ENCODE measurements around the gene FAM76B.

Gene FAM76B

DNA sequence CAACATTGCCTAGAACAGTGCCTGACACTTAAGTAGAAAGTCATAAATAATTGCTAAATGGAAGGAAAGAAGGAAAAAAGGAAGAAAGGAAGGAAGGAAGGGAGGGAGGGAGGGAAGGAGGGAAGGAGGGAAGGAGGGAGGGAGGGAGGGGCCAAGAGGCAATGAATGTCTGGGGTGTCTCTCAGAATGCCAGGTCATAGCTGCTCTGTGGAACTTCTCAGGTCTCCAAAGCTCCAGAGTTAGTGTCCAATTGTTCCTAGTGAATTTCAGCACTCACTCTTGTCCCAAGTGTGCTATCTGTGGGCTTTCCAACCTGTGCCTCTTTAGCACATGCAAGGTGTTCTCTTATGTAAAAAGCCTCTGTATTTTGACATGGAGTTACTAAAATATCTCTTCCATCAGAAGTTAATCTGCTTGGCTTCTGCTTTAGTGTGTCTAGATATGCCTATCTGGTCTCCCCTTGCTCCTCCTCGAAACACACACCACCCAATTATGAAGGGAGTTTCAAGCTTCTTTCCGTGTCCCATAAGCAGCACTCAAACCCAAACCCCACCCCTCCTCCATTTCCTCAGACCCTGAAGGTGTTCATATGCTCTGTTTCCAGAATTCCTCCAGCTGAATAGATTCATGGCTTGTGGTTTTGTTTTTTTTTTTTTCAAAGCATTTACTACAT lies 56.5 kb downstream of the FAM76B start:
- DNase-seq (ENCODE audit: low read depth in 2 of 2), result no peak

DNA sequence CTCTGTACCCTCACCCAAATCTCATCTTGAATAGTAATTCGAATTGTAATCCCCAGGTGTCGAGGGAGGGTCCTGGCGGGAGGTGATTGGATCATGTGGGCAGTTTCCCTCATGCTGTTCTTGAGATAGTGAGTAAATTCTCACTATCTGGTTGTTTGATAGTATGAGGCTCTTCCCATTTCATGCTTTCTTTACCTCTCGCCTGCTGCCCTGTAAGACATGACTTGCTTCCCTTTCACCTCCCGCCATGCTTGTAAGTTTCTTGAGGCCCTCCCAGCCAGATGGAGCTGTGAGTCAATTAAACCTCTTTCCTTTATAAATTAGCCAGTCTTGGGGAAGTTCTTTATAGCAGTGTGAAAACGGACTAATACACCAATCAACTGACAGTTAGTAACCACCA lies 60.1 kb downstream of the FAM76B start:
- no peak for DNase-seq (ENCODE audit: low read depth in 2 of 2)

DNA sequence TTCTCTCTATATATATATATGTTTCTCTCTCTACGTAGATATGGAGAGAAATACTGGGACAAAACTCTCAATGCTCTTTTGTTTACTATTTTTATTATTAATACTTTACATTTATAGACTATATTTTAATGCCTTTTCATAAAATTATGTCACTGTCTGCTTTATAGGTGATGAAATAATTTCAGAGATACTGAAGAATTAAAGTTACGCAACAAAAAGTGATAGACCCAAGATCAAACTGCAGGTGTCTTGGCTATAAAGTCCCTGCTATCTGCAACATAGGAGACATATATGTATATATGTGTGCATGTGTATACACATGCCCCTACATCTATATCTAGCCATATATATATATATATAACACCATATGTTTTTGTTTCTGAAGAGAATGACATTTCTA lies 60.8 kb downstream of the FAM76B start:
- no peak for DNase-seq (ENCODE audit: low read depth in 2 of 2)

DNA sequence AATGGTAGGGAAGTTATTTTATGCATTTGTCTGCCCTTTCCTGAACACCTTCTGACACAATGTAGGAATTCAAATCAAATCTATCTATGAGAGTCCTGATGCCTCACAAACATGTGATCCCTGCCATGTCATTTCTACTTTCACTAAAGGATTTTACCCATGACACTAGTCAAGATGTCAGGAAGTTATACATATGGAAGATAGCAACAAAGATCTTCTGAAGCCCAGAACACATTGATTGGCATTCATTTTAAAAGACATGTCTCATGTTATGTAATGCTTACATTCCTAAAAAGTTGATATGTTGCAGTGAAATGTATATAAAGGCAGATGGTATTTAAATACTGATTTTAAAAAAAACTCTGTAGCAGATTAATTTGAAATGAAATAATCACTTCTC lies 61.5 kb downstream of the FAM76B start:
- no peak for DNase-seq (ENCODE audit: low read depth in 2 of 2)

DNA sequence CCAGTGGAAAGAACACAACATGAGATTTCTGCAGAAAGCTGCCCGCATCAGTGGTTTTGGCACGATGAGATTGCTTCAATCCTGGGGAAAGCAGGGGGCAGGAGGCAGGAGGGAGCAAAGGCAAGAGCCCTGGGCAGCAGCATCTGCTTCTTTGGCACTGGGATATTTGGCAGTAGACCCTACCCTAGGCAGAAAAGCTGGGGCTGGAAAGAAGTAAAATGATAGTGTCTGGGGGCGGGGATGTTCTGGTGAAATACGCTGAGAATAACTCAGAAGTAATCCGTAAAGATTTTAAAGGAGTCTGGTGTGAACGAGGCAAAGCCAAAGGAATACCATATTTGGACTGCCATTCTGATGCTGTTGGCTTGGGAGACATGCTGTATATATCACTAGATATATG lies 62.0 kb downstream of the FAM76B start:
- DNase-seq (ENCODE audit: low read depth in 2 of 2), result no peak

DNA sequence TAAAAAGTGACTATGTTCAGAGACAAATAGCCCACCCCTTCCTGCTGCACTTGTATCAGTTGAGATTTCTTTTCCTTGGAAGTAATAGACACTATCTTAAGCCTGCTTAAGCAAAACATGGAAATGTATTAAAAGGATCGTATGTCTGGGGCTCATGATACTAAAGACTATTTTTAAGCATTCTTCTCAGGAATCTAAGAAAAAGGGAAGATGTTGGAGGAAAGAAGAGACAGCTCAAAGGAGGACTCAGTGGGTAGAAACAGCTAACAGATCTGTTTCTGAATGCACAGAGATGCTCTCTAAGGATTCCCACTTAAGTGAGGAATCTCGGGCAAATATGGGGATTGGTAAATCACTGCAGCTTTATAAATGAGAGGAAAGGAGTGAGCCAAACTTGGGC lies 62.5 kb downstream of the FAM76B start:
- DNase-seq (ENCODE audit: low read depth in 2 of 2), result no peak

DNA sequence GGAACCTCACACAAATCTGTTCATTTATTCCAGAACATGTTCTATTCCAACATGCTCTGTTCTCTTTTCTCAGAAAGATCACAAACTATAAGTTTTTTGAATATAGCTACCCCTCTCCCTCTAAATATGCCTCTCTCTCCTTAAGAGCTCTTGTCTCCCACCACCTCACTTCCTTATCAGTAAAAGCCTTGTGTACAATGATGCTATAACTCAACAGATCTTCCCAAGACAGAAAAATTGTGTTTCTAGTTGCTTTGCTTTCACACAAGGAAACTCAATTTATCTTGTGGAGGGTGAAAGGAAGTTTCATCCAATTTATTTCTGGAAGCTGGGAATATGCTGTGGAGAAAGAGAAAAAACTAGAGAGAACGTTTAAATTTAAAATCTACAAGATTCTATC lies 64.4 kb downstream of the FAM76B start:
- DNase-seq (ENCODE audit: low read depth in 2 of 2), result no peak

DNA sequence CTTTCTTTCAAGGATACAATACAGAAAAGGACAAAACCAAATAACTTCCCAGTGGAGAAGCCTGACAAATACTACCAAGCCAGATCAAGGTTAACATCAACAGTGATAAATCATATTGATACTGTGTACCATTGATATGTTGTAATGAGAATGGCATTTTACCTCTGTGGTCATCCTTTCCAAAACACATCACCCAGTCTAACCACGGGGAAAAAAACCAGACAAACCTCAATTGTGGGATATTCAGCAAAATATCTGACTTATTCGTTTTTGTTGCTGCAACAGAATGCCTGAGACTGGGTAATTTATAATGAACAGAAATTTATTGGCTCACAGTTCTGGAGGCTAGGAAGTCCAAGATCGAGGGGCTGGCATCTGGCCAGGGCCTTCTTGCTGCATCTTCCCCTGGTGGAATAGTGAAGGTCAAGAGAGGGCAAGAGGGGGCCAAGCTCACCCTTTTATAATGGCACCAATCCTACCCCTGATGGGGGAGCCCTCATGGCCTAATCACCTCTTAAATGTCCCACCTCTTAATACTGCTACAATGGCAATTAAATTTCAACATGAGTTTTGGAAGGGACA lies 66.1 kb downstream of the FAM76B start:
- no peak for DNase-seq (ENCODE audit: low read depth in 2 of 2)

DNA sequence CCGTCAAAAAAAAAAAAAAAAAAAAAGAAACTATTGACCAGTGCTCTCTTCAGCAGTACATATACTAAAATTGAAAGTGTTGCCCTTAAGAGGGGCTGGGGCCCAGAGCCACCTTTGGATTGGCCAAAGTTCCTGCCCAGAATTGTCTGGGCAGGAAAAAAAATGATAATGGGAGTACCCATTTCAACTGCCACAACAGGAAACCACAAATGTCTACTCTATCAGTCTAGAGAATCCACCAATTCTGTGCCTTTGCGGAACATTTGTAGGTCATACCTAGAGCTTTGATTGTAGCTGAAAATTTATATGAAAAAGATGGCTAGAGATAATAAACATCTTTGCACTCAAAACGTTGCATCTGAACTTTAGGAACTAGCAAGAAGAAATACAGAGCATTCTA lies 69.4 kb downstream of the FAM76B start:
- no peak for DNase-seq (ENCODE audit: low read depth in 2 of 2)

Measured in stimulated activated CD4-positive, alpha-beta T cell treated with anti-CD3 and anti-CD28 coated beads, Interleukin-4, amount 100 ng/mL, for 48 hours (primary cell).